Endothelial cell of umbilical vein (primary cell): ENCODE results near the gene CTNNA2. TPM values are rescaled to one million over a fixed set of nuclear protein-coding genes. Genes with fewer than 3 reads are reported as not detected.

Experiments used
- BruUV-seq: library from RNA; stranded (reverse); fragments of 400-500 nt; replicated peaks from 2 replicates; lab custom pipeline; 2021; lab: Mats Ljungman, UMichigan
- CTCF ChIA-PET: fragments of 300-600, 350-600 bp; sonication (Branson Sonifier 250); formaldehyde crosslinking; loops from one replicate; lab custom pipeline; 2021; ENCODE audit warnings: antibody characterized with exemption, inconsistent platforms; lab: Charles Lee
- POLR2A ChIA-PET: fragments of 300-600, 350-600 bp; sonication (Branson Sonifier 250); formaldehyde crosslinking; loops from one replicate; lab custom pipeline; 2021; ENCODE audit warnings: antibody characterized with exemption, inconsistent platforms; lab: Charles Lee
- DNase-seq: peaks from one replicate; pipeline ENCODE4 v3.0.0-alpha.2; 2011; ENCODE audit warnings: low read depth, low spot score
- FAIRE-seq: peaks from 2 replicates; lab custom pipeline; 2011; peaks lifted over from hg19 to GRCh38; lab: Jason Lieb, UNC
- H2AFZ ChIP-seq: 2 replicates; pipeline ENCODE4 v1.6.0; 2012; ENCODE audit warnings: low read depth, low read length, control low read depth, inconsistent platforms
- H3K27ac ChIP-seq: 2 replicates; pipeline ENCODE4 v1.5.1; 2011; ENCODE audit warnings: low read depth, mild to moderate bottlenecking, control low read depth, low read length, moderate library complexity; ENCODE audit not compliant: insufficient read depth
- H3K27me3 ChIP-seq, 2 experiments: 2 replicates each; pipeline versions ENCODE4 v1.6.0 to v1.6.1; 2011; ENCODE audit warnings: low read length in 2 of 2, mixed read lengths in 1 of 2; ENCODE audit not compliant: control insufficient read depth in 2 of 2, insufficient read depth in 2 of 2
- H3K36me3 ChIP-seq, 2 experiments: 2 replicates in 1 of 2; 3 replicates in 1 of 2; pipeline ENCODE4 v1.5.1; 2011; ENCODE audit warnings: low read length in 2 of 2, mild to moderate bottlenecking in 1 of 2, moderate library complexity in 1 of 2; ENCODE audit not compliant: control insufficient read depth in 2 of 2, insufficient read depth in 2 of 2; ENCODE audit errors: extremely low read depth in 1 of 2
- H3K4me1 ChIP-seq: 3 replicates; pipeline ENCODE4 v1.5.1; 2011; ENCODE audit warnings: mild to moderate bottlenecking, low read length; ENCODE audit not compliant: control insufficient read depth, insufficient read depth; ENCODE audit errors: extremely low read depth
- H3K4me2 ChIP-seq: 2 replicates; pipeline ENCODE4 v1.6.1; 2011; ENCODE audit warnings: low read length, control low read depth, mixed read lengths; ENCODE audit not compliant: insufficient read depth
- H3K4me3 ChIP-seq, 3 experiments: fragments of 200-600 bp in 1 of 3; sonication (generic), shearing (Covaris generic) in 1 of 3; replicated peaks in 1 of 3; 2 replicates each; pipeline ENCODE4 v1.5.1; 2011 to 2016; ENCODE audit warnings: control low read depth in 3 of 3, low read length in 3 of 3, mild to moderate bottlenecking in 2 of 3, inconsistent platforms in 1 of 3, low read depth in 1 of 3, moderate library complexity in 1 of 3; ENCODE audit not compliant: insufficient read depth in 1 of 3
- H3K79me2 ChIP-seq: 2 replicates; pipeline ENCODE4 v1.6.0; 2012; ENCODE audit warnings: low read length, inconsistent platforms; ENCODE audit not compliant: control insufficient read depth, insufficient read depth
- H3K9ac ChIP-seq: replicated peaks from 2 replicates; pipeline ENCODE3; 2011; ENCODE audit warnings: low read length, control low read depth; ENCODE audit not compliant: insufficient read depth; ENCODE audit errors: extremely low read depth
- H3K9me1 ChIP-seq: replicated peaks from 3 replicates; pipeline ENCODE4 v1.6.0; 2011; ENCODE audit warnings: mild to moderate bottlenecking, low read length; ENCODE audit not compliant: control insufficient read depth, insufficient read depth; ENCODE audit errors: extremely low read depth
- H3K9me3 ChIP-seq: replicated peaks from 2 replicates; pipeline ENCODE4 v1.5.1; 2012; ENCODE audit warnings: low read length, inconsistent platforms; ENCODE audit not compliant: control insufficient read depth, insufficient read depth
- H4K20me1 ChIP-seq: replicated peaks from 2 replicates; pipeline ENCODE3; 2011; ENCODE audit warnings: mild to moderate bottlenecking, low read length; ENCODE audit not compliant: control insufficient read depth, insufficient read depth; ENCODE audit errors: extremely low read depth
- CTCF ChIP-seq, 2 donors: IDR thresholded peaks; 1 replicate in 1 of 2; 2 replicates in 1 of 2; pipeline ENCODE4 v1.5.1; 2011; ENCODE audit warnings: low read length in 2 of 2, mild to moderate bottlenecking in 2 of 2, moderate library complexity in 2 of 2, control low read depth in 1 of 2, inconsistent platforms in 1 of 2, low read depth in 1 of 2; ENCODE audit not compliant: insufficient read depth in 1 of 2; ENCODE audit errors: extremely low read depth in 1 of 2
- EZH2 ChIP-seq: IDR thresholded peaks from 2 replicates; pipeline ENCODE4 v1.6.1; 2012; ENCODE audit warnings: borderline replicate concordance, low read depth, mild to moderate bottlenecking, moderate library complexity, low read length, inconsistent platforms; ENCODE audit not compliant: severe bottlenecking
- FOS ChIP-seq: IDR thresholded peaks from 2 replicates; pipeline ENCODE4 v1.6.1; 2011; ENCODE audit warnings: mild to moderate bottlenecking, low read length, moderate library complexity, borderline replicate concordance; ENCODE audit not compliant: insufficient read depth
- GATA2 ChIP-seq: IDR thresholded peaks from 2 replicates; pipeline ENCODE4 v1.7.0; 2011; ENCODE audit warnings: low read depth, mild to moderate bottlenecking, moderate library complexity, mixed read lengths, low read length; ENCODE audit not compliant: insufficient read length, insufficient read depth
- JUN ChIP-seq: IDR thresholded peaks from 2 replicates; pipeline ENCODE4 v1.6.1; 2011; ENCODE audit warnings: borderline replicate concordance, low read depth; ENCODE audit not compliant: insufficient read length, insufficient read depth
- MYC ChIP-seq: IDR thresholded peaks from one replicate; pipeline ENCODE4 v1.6.1; 2011; ENCODE audit warnings: mild to moderate bottlenecking, low read depth, low read length
- POLR2A ChIP-seq: IDR thresholded peaks from 2 replicates; pipeline ENCODE4 v1.6.1; 2012; ENCODE audit warnings: low read depth, mild to moderate bottlenecking, control low read depth, low read length
- POLR2AphosphoS5 ChIP-seq: IDR thresholded peaks from 2 replicates; pipeline ENCODE4 v1.6.1; 2012; ENCODE audit warnings: low read depth, mild to moderate bottlenecking, control low read depth, low read length, moderate library complexity; ENCODE audit not compliant: insufficient read depth
- dilution Hi-C: fragments of 300-500 bp; cut with MboI; formaldehyde crosslinking; loops from one replicate; pipeline ENCODE4 v1.15.0; 2019; ENCODE audit warnings: low sequenced_read_pairs; ENCODE audit not compliant: extremely low pct_ligation_motif_present
- intact Hi-C: fragments of 100-400 bp; cut with micrococcal nuclease; formaldehyde crosslinking; loops from one replicate; pipeline ENCODE4 v1.10.0; 2022
- polyA plus RNA-seq, 4 experiments: library from polyadenylated mRNA; depleted of rRNA in 3 of 4; stranded (reverse) in 3 of 4; unstranded in 1 of 4; fragments of >200 nt; gene quantifications; 2 replicates each; pipeline versions ENCODE4 v1.2.1 to v1.2.3, GENCODE V29; 2011 to 2012; ENCODE audit warnings: missing spikeins in 1 of 4
- total RNA-seq: library from RNA; stranded (reverse); gene quantifications from 2 replicates; pipeline ENCODE4 v1.2.3, GENCODE V29; 2021
- TF ChIP-seq, protein P1 (sequence below): IDR thresholded peaks from 2 replicates; pipeline ENCODE4 v1.6.1; 2011; ENCODE audit not compliant: insufficient read depth, insufficient read length

CTNNA2 gene
- total and polyA plus RNA-seq, 2 donors (not counting 3 experiments of a cell fraction or from before 2014, with no cell fraction given) = not detected

DNA sequence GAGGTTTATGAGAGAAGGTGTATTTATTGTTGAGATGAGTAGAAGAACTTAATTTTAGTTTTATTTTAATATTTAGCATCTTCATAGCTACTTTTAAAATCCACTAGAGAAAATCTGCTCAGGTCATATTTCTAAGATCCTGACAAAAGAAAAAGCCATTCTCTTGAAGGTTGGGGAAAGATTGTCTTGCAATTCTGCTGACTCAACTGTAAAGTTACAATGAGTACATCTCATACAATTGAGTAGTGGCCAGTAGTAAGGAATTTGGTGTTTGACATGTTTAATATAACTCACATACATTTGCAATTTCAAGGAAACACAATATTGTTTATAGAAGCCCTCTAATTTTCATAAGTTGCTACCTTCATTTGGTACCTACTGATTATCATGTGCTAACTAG lies 447.2 kb downstream of the CTNNA2 start:
- no TSS peak for BruUV-seq
- peaks cover 11% of the 10 kb centered on the region for H3K9me3 ChIP-seq
- no peak overlapping the region for H3K27ac ChIP-seq
- dilution Hi-C loops (no loop called here), intact Hi-C loops (no loop called here)
- no peaks in the 10 kb centered on the region for H3K79me2 ChIP-seq
- no peaks in the 10 kb centered on the region for H4K20me1 ChIP-seq
- H3K4me2 ChIP-seq = no peak overlapping the region
- no peak for FAIRE-seq
- DNase-seq = no peak
- no peaks in the 10 kb centered on the region for H3K27me3 ChIP-seq
- H3K9me1 ChIP-seq = no peaks in the 10 kb centered on the region
- H3K4me3 ChIP-seq = no peak overlapping the region
- ChIA-PET CTCF (no interaction called here), POLR2A (no interaction called here)
- no peaks in the 10 kb centered on the region for H3K4me1 ChIP-seq
- H3K9ac ChIP-seq = no peak overlapping the region
- H3K36me3 ChIP-seq = no peaks in the 10 kb centered on the region
- no peak overlapping the region for H2AFZ ChIP-seq
- TF ChIP-seq, protein P1, sequence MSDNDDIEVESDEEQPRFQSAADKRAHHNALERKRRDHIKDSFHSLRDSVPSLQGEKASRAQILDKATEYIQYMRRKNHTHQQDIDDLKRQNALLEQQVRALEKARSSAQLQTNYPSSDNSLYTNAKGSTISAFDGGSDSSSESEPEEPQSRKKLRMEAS = no peak
- TF ChIP-seq POLR2AphosphoS5 (no peak), POLR2A (no peak), MYC (no peak), GATA2 (no peak), FOS (no peak), CTCF (IDR thresholded peaks at IDR 0.05; ENCODE audit: extremely low read depth in 1 of 2, insufficient read depth in 1 of 2, low read depth in 1 of 2, low read length in 2 of 2) (no peak), EZH2 (no peak), JUN (no peak)
